GM19395 (cell line): Measurements from ENCODE around the gene RDX.

Source experiments
- ATAC-seq: cut with Tn5 transposase; IDR thresholded peaks from one replicate; pipeline ENCODE4 v1.9.1; 2021; ENCODE audit warnings: mild to moderate bottlenecking, moderate library complexity; ENCODE audit not compliant: unreplicated experiment

Gene RDX

GRCh38 chr11:110133160-110133559 lies 163.3 kb downstream of the RDX start:
- ATAC-seq, result no peak

GRCh38 chr11:110131386-110132123 lies 164.9 kb downstream of the RDX start:
- ATAC-seq, result no peak

- ATAC-seq, result no peak
Observed at GRCh38 chr11:110130642-110131238, 165.7 kb downstream of the RDX start.

- no peak for ATAC-seq
Observed at GRCh38 chr11:110128161-110128560, 168.3 kb downstream of the RDX start.

GRCh38 chr11:110126936-110127335 lies 169.5 kb downstream of the RDX start:
- no peak for ATAC-seq

GRCh38 chr11:110125632-110126031 lies 170.8 kb downstream of the RDX start:
- ATAC-seq, result no peak
